ENCODE measurements around the gene ADAMTSL1. TPM values are rescaled to one million over a fixed set of nuclear protein-coding genes. Genes with fewer than 3 reads are reported as not detected.

ADAMTSL1 gene
- total and polyA plus RNA-seq, 2 of the 8 experiments (the other 6 are each of a cell fraction or from before 2014, with no cell fraction given) = 0.84 to 1.1 TPM

DNA sequence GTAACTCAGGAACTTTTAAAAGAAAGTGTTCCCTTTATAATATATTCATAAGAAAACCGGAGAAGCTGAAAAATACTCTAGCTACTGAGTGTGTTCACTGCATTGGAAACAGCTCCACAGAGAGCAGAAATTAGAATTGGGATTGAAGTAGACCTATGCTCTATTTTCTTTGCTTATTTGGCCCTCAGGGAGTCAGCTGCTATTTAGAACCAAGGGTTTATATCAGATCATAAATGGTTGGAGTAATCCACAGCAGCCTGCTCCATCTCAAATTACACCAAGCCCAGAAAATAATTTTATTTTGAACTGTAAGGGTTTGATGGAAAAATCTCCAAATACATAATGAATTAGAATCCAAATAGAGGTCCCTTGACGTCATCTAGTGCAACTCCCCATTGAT is 202.6 kb downstream of the ADAMTSL1 start:
- no peaks in the 10 kb centered on the region for H3K36me3 ChIP-seq (ENCODE audit: control insufficient read depth in 2 of 4, insufficient read depth in 4 of 4, low read length in 3 of 4)
- no peak overlapping the region for H4K91ac ChIP-seq (replicated peaks; ENCODE audit: insufficient read length, low read length)
- no peaks in the 10 kb centered on the region for H3K4me1 ChIP-seq (replicated peaks in 1 of 4; ENCODE audit: control insufficient read depth in 3 of 4, insufficient read depth in 4 of 4, low read length in 3 of 4)
- 95% methylated on average over 2 of the region's 2 CpGs; no CpG with 5 or more reads in 1 of the 2 experiments for WGBS, 2 experiments (ENCODE audit: extremely low coverage in 1 of 2, insufficient coverage in 1 of 2, insufficient read length in 1 of 2, insufficient replicate concordance in 2 of 2, low coverage in 1 of 2, low lambda C conversion rate in 2 of 2, missing lambda C conversion rate in 1 of 2)
- no peak overlapping the region for H3K9ac ChIP-seq (replicated peaks in 1 of 4; ENCODE audit: extremely low read depth in 1 of 4, low read depth in 3 of 4, low read length in 3 of 4)
- no peak overlapping the region for H4K5ac ChIP-seq (ENCODE audit: insufficient read length, low read depth, low read length)
- no peak overlapping the region for H3K56ac ChIP-seq (replicated peaks; ENCODE audit: insufficient read length, low read depth, low read length)
- H2BK120ac ChIP-seq (replicated peaks; ENCODE audit: low read depth, low read length) = no peak overlapping the region
- no peak overlapping the region for H3K4ac ChIP-seq (replicated peaks; ENCODE audit: insufficient read length, low read depth, low read length)
- ChIA-PET CTCF (ENCODE audit: partially characterized antibody) (interaction anchor here (1.2 kb wide), 1 partner anchor 280 kb away, joined by 3 read pairs; no protein-coding TSS in a partner anchor), POLR2A (ENCODE audit: partially characterized antibody) (no interaction called here)
- no peak overlapping the region for H3K4me2 ChIP-seq (ENCODE audit: insufficient read depth in 1 of 2, low read depth in 2 of 2, low read length in 2 of 2)
- H2AFZ ChIP-seq (ENCODE audit: low read length) = no peak overlapping the region
- H3K79me2 ChIP-seq (ENCODE audit: control insufficient read depth in 1 of 2, insufficient read depth in 2 of 2, low read length in 2 of 2) = no peaks in the 10 kb centered on the region
- no peak overlapping the region for H2AK5ac ChIP-seq (ENCODE audit: low read depth, low read length)
- H3K23me2 ChIP-seq (ENCODE audit: low read depth, low read length) = no peaks in the 10 kb centered on the region
- no peaks in the 10 kb centered on the region for H4K20me1 ChIP-seq (replicated peaks in 1 of 2; ENCODE audit: control insufficient read depth in 1 of 2, insufficient read depth in 2 of 2, low read length in 2 of 2)
- no peak overlapping the region for H2BK5ac ChIP-seq (ENCODE audit: low read depth, low read length)
- no peak overlapping the region for H3K23ac ChIP-seq (ENCODE audit: insufficient read length)
- no peak overlapping the region for H2BK15ac ChIP-seq (ENCODE audit: low read length)
- H3K18ac ChIP-seq (ENCODE audit: extremely low read depth, low read length) = no peak overlapping the region
- no peak for TF ChIP-seq POU5F1 (IDR thresholded peaks at IDR 0.05; ENCODE audit: low read depth, low read length)
- TF ChIP-seq RFX5 (IDR thresholded peaks at IDR 0.05; ENCODE audit: borderline replicate concordance, low read depth, low read length) = no peak
- no peak for TF ChIP-seq FOSL1 (IDR thresholded peaks at IDR 0.05; ENCODE audit: insufficient read depth, low read depth, low read length)
- TF ChIP-seq, protein P1, sequence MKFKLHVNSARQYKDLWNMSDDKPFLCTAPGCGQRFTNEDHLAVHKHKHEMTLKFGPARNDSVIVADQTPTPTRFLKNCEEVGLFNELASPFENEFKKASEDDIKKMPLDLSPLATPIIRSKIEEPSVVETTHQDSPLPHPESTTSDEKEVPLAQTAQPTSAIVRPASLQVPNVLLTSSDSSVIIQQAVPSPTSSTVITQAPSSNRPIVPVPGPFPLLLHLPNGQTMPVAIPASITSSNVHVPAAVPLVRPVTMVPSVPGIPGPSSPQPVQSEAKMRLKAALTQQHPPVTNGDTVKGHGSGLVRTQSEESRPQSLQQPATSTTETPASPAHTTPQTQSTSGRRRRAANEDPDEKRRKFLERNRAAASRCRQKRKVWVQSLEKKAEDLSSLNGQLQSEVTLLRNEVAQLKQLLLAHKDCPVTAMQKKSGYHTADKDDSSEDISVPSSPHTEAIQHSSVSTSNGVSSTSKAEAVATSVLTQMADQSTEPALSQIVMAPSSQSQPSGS (IDR thresholded peaks at IDR 0.05; ENCODE audit: low read length) = no peak
- TF ChIP-seq SAP30 (IDR thresholded peaks at IDR 0.05; ENCODE audit: insufficient read depth, insufficient replicate concordance, low read length) = no peak
- TF ChIP-seq SUZ12 (IDR thresholded peaks at IDR 0.05; ENCODE audit: low read length) = no peak
- TF ChIP-seq CBX8 (IDR thresholded peaks at IDR 0.05; ENCODE audit: borderline replicate concordance, low read depth, low read length) = no peak
- no peak for TF ChIP-seq YY1 (IDR thresholded peaks at IDR 0.05; ENCODE audit: low read depth, low read length)
- no peak for TF ChIP-seq CREB1 (IDR thresholded peaks at IDR 0.05)
- no peak for FAIRE-seq
- no peak for DNase-seq (ENCODE audit: low read depth in 1 of 2, low spot score in 2 of 2)
- no peak overlapping the region for H4K8ac ChIP-seq (ENCODE audit: extremely low read depth, insufficient read depth, low read length)
- no peaks in the 10 kb centered on the region for H3K9me3 ChIP-seq (ENCODE audit: insufficient read depth in 2 of 2, low read depth in 1 of 2, low read length in 1 of 2)
- H3K79me1 ChIP-seq (ENCODE audit: low read depth, low read length) = no peaks in the 10 kb centered on the region
- H2BK12ac ChIP-seq (ENCODE audit: low read depth, low read length) = no peak overlapping the region
- no peak overlapping the region for H3K14ac ChIP-seq (ENCODE audit: insufficient read length)
- H3K4me3 ChIP-seq (ENCODE audit: extremely low read depth in 1 of 4, insufficient read depth in 2 of 4, low read depth in 3 of 4, low read length in 4 of 4) = no peak overlapping the region
- H3K27ac ChIP-seq (ENCODE audit: low read depth, low read length) = no peak overlapping the region
- H3K27me3 ChIP-seq (replicated peaks in 1 of 4; ENCODE audit: control insufficient read depth in 3 of 4, extremely low read depth in 1 of 4, insufficient read depth in 3 of 4, low read length in 3 of 4) = no peaks in the 10 kb centered on the region
- H2BK20ac ChIP-seq (ENCODE audit: low read length) = no peak overlapping the region

Data from H1 (cell line).